ENCODE data around the gene CLSTN1. TPM values are rescaled to one million over a fixed set of nuclear protein-coding genes. Genes with fewer than 3 reads are reported as not detected.

Gene CLSTN1
- total RNA-seq: 85.2 and 99.4 TPM in 2 replicates

DNA sequence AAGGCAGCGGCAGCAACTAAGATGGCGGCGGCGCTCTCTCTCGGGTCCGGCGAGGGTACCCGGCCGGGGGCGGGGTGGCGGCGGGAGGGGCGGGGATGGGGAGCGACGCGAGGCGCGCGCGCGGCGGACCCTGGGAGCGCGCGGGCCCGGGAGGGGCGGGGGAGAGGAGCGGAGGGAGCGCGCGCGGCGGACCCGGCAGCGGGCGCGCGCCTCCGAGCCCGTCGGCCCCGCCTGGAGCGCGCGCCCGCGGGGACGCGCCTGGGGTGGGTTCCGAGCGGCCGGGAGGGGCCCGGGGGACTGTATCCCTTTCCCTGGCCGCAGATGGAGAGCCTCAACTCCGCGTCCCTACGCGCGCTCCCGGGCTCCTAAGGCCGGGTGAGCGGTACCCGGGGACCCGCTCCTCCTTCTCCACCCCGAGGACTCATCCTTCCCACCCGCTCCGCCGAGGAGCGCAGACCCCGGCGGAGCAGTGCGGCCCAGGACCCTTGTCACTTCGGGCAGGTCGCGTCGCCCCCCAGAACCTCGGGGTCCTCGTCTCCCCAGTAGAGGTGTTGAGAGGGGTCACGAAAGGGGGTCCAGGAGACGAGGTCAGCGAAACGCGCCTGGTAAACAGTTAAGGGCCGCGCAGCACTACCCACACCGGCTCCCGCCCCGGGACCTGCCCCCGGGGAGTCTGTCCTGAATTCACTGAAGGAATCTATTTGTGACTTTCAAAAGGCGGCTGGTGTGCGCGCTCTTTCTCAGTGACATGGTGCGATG, at the start of gene CLSTN1:
Gene CLSTN1 (minus strand): TSS at position 23 of the 759 bp plus-strand sequence. CDS start 232 bp downstream, outside the sequence.

Other genes starting within 250 kb of the CLSTN1 start
- 3.1 and 4.1 TPM in 2 replicates for gene TMEM201, start 235.1 kb downstream of the CLSTN1 start, total RNA-seq
- gene PIK3CD, start 172.2 kb downstream of the CLSTN1 start, total RNA-seq: 7.5 and 14.1 TPM in 2 replicates
- gene CTNNBIP1, start 86.3 kb upstream of the CLSTN1 start, total RNA-seq: 38.5 and 67.1 TPM in 2 replicates
- 18.1 and 27.2 TPM in 2 replicates for gene LZIC, start 119.4 kb upstream of the CLSTN1 start, total RNA-seq
- gene NMNAT1, start 119.5 kb upstream of the CLSTN1 start, total RNA-seq: 10.4 and 11.0 TPM in 2 replicates
- 4.6 and 5.5 TPM in 2 replicates for gene RBP7, start 173.3 kb upstream of the CLSTN1 start, total RNA-seq
- gene UBE4B, start 209.0 kb upstream of the CLSTN1 start, total RNA-seq: 80.1 and 95.8 TPM in 2 replicates

Measured in placental epithelial cell (primary cell).